SK-N-MC (cell line): Measurements from ENCODE around the gene RIPPLY3.

Source experiments
- EZH2 ChIP-seq: fragments of 200-600 bp; sonication (generic); IDR thresholded peaks from one replicate; pipeline ENCODE4 v1.6.1; 2017; ENCODE audit warnings: antibody characterized with exemption
- FOXP2 ChIP-seq: optimal IDR thresholded peaks from 2 replicates; pipeline ENCODE3; 2011; ENCODE audit warnings: mild to moderate bottlenecking, moderate library complexity; ENCODE audit not compliant: insufficient read depth; ENCODE audit errors: extremely low read length, control extremely low read depth
- POLR2AphosphoS5 ChIP-seq: IDR thresholded peaks from 2 replicates; pipeline ENCODE4 v1.6.1; 2012; ENCODE audit warnings: mild to moderate bottlenecking, low read depth, low read length, borderline replicate concordance

- TF ChIP-seq POLR2AphosphoS5 (no peak), EZH2 (no peak), FOXP2 (no peak)
Measured at GRCh38 chr21:37041706-37042271, 35.3 kb downstream of the RIPPLY3 start.
